Large intestine (tissue), 3 donors: ENCODE results near the gene PRKCE. TPM values are rescaled to one million over a fixed set of nuclear protein-coding genes. Genes with fewer than 3 reads are reported as not detected.
"Not testable (repeated sequence)": the region's sequence is repeated elsewhere in the genome, so short reads cannot be mapped to it uniquely, and the experiment has no call there.

Source experiments
- DNase-seq, 2 donors: peaks; one replicate each; pipeline versions ENCODE4 v3.0.0 to v3.0.0-alpha.2; 2013
- H3K27ac ChIP-seq: one replicate; pipeline ENCODE4 v1.5.1; 2013; ENCODE audit warnings: low read length
- H3K27me3 ChIP-seq: 2 replicates; pipeline ENCODE4 v1.6.1; 2013; ENCODE audit warnings: low read length; ENCODE audit not compliant: control insufficient read depth, insufficient read depth
- H3K36me3 ChIP-seq: 2 replicates; pipeline ENCODE4 v1.6.1; 2013; ENCODE audit warnings: low read length; ENCODE audit not compliant: control insufficient read depth, insufficient read depth
- H3K4me1 ChIP-seq: one replicate; pipeline ENCODE4 v1.6.1; 2013; ENCODE audit warnings: low read length; ENCODE audit not compliant: control insufficient read depth, insufficient read depth
- H3K4me3 ChIP-seq: one replicate; pipeline ENCODE4 v1.5.1; 2013; ENCODE audit warnings: low read length
- H3K9me3 ChIP-seq: one replicate; pipeline ENCODE4 v1.6.1; 2013; ENCODE audit warnings: mild to moderate bottlenecking, low read depth, low read length, moderate library complexity; ENCODE audit not compliant: control insufficient read depth
- WGBS: methylation state at CpG from one replicate; pipeline ENCODE4 v1.1.5; 2013; ENCODE audit warnings: low lambda C conversion rate; ENCODE audit not compliant: insufficient coverage; 5-methylcytosine and 5-hydroxymethylcytosine counted together
- polyA plus RNA-seq: library from polyadenylated mRNA; unstranded; fragments of 120-200 nt; gene quantifications from one replicate; pipeline ENCODE4 v1.2.1, GENCODE V29; 2013

Gene PRKCE
- polyA plus RNA-seq, 1 donor: 13.0 TPM

- Histone ChIP-seq H3K4me3 (no peak overlapping the region), H3K9me3 (no peaks in the 10 kb centered on the region), H3K27ac (no peak overlapping the region), H3K4me1 (no peaks in the 10 kb centered on the region), H3K36me3 (no peaks in the 10 kb centered on the region), H3K27me3 (no peaks in the 10 kb centered on the region)
- no peak for DNase-seq
- 20% methylated on average over 1 of the region's 2 CpGs for WGBS
Measured at GRCh38 chr2:45850558-45850957, 199.1 kb downstream of the PRKCE start.

GRCh38 chr2:45851111-45851510 lies 199.6 kb downstream of the PRKCE start:
- H3K27ac ChIP-seq: no peak overlapping the region
- H3K36me3 ChIP-seq: no peaks in the 10 kb centered on the region
- H3K4me3 ChIP-seq: no peak overlapping the region
- no peaks in the 10 kb centered on the region for H3K9me3 ChIP-seq
- WGBS: no CpG with 5 or more reads among the region's 2 CpGs
- H3K4me1 ChIP-seq: no peaks in the 10 kb centered on the region
- no peak for DNase-seq
- no peaks in the 10 kb centered on the region for H3K27me3 ChIP-seq

GRCh38 chr2:45851576-45852304 lies 200.3 kb downstream of the PRKCE start:
- 100% methylated on average over 1 of the region's 11 CpGs for WGBS
- no peaks in the 10 kb centered on the region for H3K9me3 ChIP-seq
- H3K27me3 ChIP-seq: no peaks in the 10 kb centered on the region
- H3K4me1 ChIP-seq: no peaks in the 10 kb centered on the region
- no peaks in the 10 kb centered on the region for H3K36me3 ChIP-seq
- DNase-seq: no peak
- no peak overlapping the region for H3K4me3 ChIP-seq
- no peak overlapping the region for H3K27ac ChIP-seq

GRCh38 chr2:45852450-45853150 lies 201.1 kb downstream of the PRKCE start:
- 100% methylated on average over 1 of the region's 6 CpGs for WGBS
- Histone ChIP-seq H3K4me3 (no peak overlapping the region), H3K36me3 (no peaks in the 10 kb centered on the region), H3K4me1 (no peaks in the 10 kb centered on the region), H3K9me3 (no peaks in the 10 kb centered on the region), H3K27me3 (no peaks in the 10 kb centered on the region), H3K27ac (no peak overlapping the region)
- DNase-seq: no peak

GRCh38 chr2:45855374-45855773 lies 203.9 kb downstream of the PRKCE start:
- WGBS: no CpG with 5 or more reads among the region's 3 CpGs

GRCh38 chr2:45856391-45857274 lies 205.2 kb downstream of the PRKCE start:
- no peak for DNase-seq
- Histone ChIP-seq H3K4me1 (no peaks in the 10 kb centered on the region), H3K27me3 (no peaks in the 10 kb centered on the region), H3K36me3 (no peaks in the 10 kb centered on the region), H3K9me3 (no peaks in the 10 kb centered on the region), H3K4me3 (no peak overlapping the region), H3K27ac (no peak overlapping the region)
- WGBS: 100% methylated on average over 1 of the region's 9 CpGs

More at GRCh38 chr2:45855374-45855773, 203.9 kb downstream of the PRKCE start:
- Histone ChIP-seq H3K9me3 (no peaks in the 10 kb centered on the region), H3K36me3 (no peaks in the 10 kb centered on the region), H3K27ac (no peak overlapping the region), H3K4me3 (no peak overlapping the region), H3K4me1 (no peaks in the 10 kb centered on the region), H3K27me3 (no peaks in the 10 kb centered on the region)
- no peak for DNase-seq

- Histone ChIP-seq H3K9me3 (no peaks in the 10 kb centered on the region), H3K36me3 (no peaks in the 10 kb centered on the region), H3K4me3 (no peak overlapping the region), H3K27ac (no peak overlapping the region), H3K27me3 (no peaks in the 10 kb centered on the region), H3K4me1 (no peaks in the 10 kb centered on the region)
- DNase-seq: no peak
- no CpG with 5 or more reads among the region's 4 CpGs for WGBS
Measured at GRCh38 chr2:45857275-45857609, 205.8 kb downstream of the PRKCE start.

GRCh38 chr2:45857867-45858520 lies 206.5 kb downstream of the PRKCE start:
- no peak overlapping the region for H3K4me3 ChIP-seq
- H3K27ac ChIP-seq: no peak overlapping the region
- 76% methylated on average over 2 of the region's 11 CpGs for WGBS
- H3K4me1 ChIP-seq: no peaks in the 10 kb centered on the region
- no peaks in the 10 kb centered on the region for H3K27me3 ChIP-seq
- no peak for DNase-seq
- H3K36me3 ChIP-seq: no peaks in the 10 kb centered on the region
- no peaks in the 10 kb centered on the region for H3K9me3 ChIP-seq

GRCh38 chr2:45858872-45859271 lies 207.4 kb downstream of the PRKCE start:
- H3K27me3 ChIP-seq, H3K36me3 ChIP-seq, H3K4me3 ChIP-seq, H3K4me1 ChIP-seq, DNase-seq, H3K9me3 ChIP-seq, H3K27ac ChIP-seq: not testable (repeated sequence)
- WGBS: 100% methylated on average over 2 of the region's 5 CpGs

- no peaks in the 10 kb centered on the region for H3K36me3 ChIP-seq
- no peaks in the 10 kb centered on the region for H3K4me1 ChIP-seq
- H3K4me3 ChIP-seq: no peak overlapping the region
- no peak overlapping the region for H3K27ac ChIP-seq
- DNase-seq: no peak
- no peaks in the 10 kb centered on the region for H3K27me3 ChIP-seq
- 80% methylated on average over 1 of the region's 1 CpG for WGBS
- H3K9me3 ChIP-seq: no peaks in the 10 kb centered on the region
Measured at GRCh38 chr2:45859682-45860081, 208.2 kb downstream of the PRKCE start.
